SK-N-SH (cell line): ENCODE measurements around the gene XIRP2.

Experiments used
- EZH2phosphoT487 ChIP-seq: fragments of 200-600 bp; sonication (generic); IDR thresholded peaks from 2 replicates; pipeline ENCODE4 v1.6.1; 2017; ENCODE audit warnings: low read depth, mixed run types, mild to moderate bottlenecking, antibody characterized with exemption, moderate library complexity, borderline replicate concordance
- NFIC ChIP-seq: IDR thresholded peaks from 2 replicates; pipeline ENCODE4 v1.4.0; 2012; ENCODE audit warnings: borderline replicate concordance
- RFX5 ChIP-seq: IDR thresholded peaks from 2 replicates; pipeline ENCODE4 v1.6.1; 2012; ENCODE audit warnings: mild to moderate bottlenecking, improper control_type of control experiment, low read length
- YY1 ChIP-seq: IDR thresholded peaks from 2 replicates; pipeline ENCODE4 v1.4.0; 2012; ENCODE audit warnings: low read depth, mild to moderate bottlenecking
- TF ChIP-seq, protein P1 (sequence below): fragments of 200-600 bp; sonication (generic); IDR thresholded peaks from 2 replicates; pipeline ENCODE4 v1.6.1; 2017; ENCODE audit warnings: antibody characterized with exemption, mild to moderate bottlenecking, moderate library complexity

DNA sequence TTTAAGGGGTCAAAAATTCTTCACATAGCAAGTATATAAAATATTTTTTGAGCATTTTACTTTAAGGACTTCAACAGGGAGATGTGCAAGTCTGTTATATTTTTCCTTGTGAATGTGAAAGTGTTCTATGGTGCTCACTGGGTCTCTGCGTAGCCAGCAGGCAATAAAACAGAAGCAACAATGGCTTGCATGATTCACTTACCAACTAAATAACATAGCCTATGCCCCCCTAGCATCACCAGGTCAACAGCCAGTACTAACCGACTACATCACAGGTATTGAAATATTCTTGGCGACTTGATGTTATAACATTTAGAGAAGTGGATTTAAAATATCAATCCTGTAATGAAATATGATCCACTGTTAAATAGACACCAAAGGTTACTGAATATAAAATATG, 398.9 kb downstream of the XIRP2 start:
- TF ChIP-seq EZH2phosphoT487 (no peak), NFIC (no peak), RFX5 (no peak), YY1 (no peak)
- TF ChIP-seq, protein P1, sequence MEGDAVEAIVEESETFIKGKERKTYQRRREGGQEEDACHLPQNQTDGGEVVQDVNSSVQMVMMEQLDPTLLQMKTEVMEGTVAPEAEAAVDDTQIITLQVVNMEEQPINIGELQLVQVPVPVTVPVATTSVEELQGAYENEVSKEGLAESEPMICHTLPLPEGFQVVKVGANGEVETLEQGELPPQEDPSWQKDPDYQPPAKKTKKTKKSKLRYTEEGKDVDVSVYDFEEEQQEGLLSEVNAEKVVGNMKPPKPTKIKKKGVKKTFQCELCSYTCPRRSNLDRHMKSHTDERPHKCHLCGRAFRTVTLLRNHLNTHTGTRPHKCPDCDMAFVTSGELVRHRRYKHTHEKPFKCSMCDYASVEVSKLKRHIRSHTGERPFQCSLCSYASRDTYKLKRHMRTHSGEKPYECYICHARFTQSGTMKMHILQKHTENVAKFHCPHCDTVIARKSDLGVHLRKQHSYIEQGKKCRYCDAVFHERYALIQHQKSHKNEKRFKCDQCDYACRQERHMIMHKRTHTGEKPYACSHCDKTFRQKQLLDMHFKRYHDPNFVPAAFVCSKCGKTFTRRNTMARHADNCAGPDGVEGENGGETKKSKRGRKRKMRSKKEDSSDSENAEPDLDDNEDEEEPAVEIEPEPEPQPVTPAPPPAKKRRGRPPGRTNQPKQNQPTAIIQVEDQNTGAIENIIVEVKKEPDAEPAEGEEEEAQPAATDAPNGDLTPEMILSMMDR = no peak
